ENCODE data around the gene PPP2R2C.

- no peak for TF ChIP-seq POLR2A (IDR thresholded peaks at IDR 0.05; ENCODE audit: low read depth)
- TF ChIP-seq CTCF (IDR thresholded peaks at IDR 0.05), result no peak
- no peak for TF ChIP-seq EP300 (IDR thresholded peaks at IDR 0.05)
- TF ChIP-seq POLR2AphosphoS5 (IDR thresholded peaks at IDR 0.05), result no peak
Measured at GRCh38 chr4:6492027-6492590, 19.7 kb upstream of the PPP2R2C start.
